HepG2 (cell line): Measurements from ENCODE around the gene FMC1. TPM values are rescaled to one million over a fixed set of nuclear protein-coding genes. Genes with fewer than 3 reads are reported as not detected.

Experiments
- AGO2 ChIP-seq: fragments of 200-400 bp; formaldehyde crosslinking; optimal IDR thresholded peaks from 2 replicates; pipeline ENCODE3; 2017; ENCODE audit warnings: mild to moderate bottlenecking, low read depth, low read length, moderate library complexity
- ATRX ChIP-seq: sonication (generic); formaldehyde crosslinking; IDR thresholded peaks from 2 replicates; pipeline ENCODE4 v1.4.0; 2020; ENCODE audit warnings: missing genetic modification reagents, borderline replicate concordance
- CENPX ChIP-seq: sonication (generic); formaldehyde crosslinking; IDR thresholded peaks from 2 replicates; pipeline ENCODE4 v1.9.0; 2021; ENCODE audit warnings: mild to moderate bottlenecking, missing genetic modification reagents, moderate library complexity
- DMAP1 ChIP-seq: IDR thresholded peaks from 2 replicates; pipeline ENCODE4 v1.6.1; 2016
- ELF3 ChIP-seq: IDR thresholded peaks from 2 replicates; pipeline ENCODE4 v1.6.1; 2016; ENCODE audit warnings: missing genetic modification reagents, missing compliant biosample characterization
- EP300 ChIP-seq, 3 experiments: sonication (generic) in 1 of 3; formaldehyde crosslinking in 1 of 3; IDR thresholded peaks; 2 replicates each; pipeline versions ENCODE4 v1.5.1 to v1.6.1; 2011 to 2020; ENCODE audit warnings: low read depth in 2 of 3, low read length in 2 of 3, borderline replicate concordance in 1 of 3, improper control_type of control experiment in 1 of 3, mild to moderate bottlenecking in 1 of 3, missing genetic modification reagents in 1 of 3, moderate library complexity in 1 of 3
- ETV5 ChIP-seq: IDR thresholded peaks from 2 replicates; pipeline ENCODE4 v1.6.1; 2018; ENCODE audit warnings: missing biosample characterization, missing genetic modification reagents, inconsistent platforms, borderline replicate concordance
- SAFB2 ChIP-seq: sonication (generic); formaldehyde crosslinking; IDR thresholded peaks from 2 replicates; pipeline ENCODE4 v1.5.1; 2020; ENCODE audit warnings: missing genetic modification reagents, low read depth, mild to moderate bottlenecking, borderline replicate concordance
- SOX5 ChIP-seq: IDR thresholded peaks from 2 replicates; pipeline ENCODE4 v1.6.1; 2016; ENCODE audit warnings: borderline replicate concordance
- TAF1 ChIP-seq: sonication (generic); formaldehyde crosslinking; IDR thresholded peaks from 2 replicates; pipeline ENCODE4 v1.4.0; 2020; ENCODE audit warnings: missing genetic modification reagents
- ZFY ChIP-seq: sonication (generic); formaldehyde crosslinking; IDR thresholded peaks from 2 replicates; pipeline ENCODE4 v1.4.0; 2020; ENCODE audit warnings: missing genetic modification reagents
- ZNF253 ChIP-seq: sonication (generic); formaldehyde crosslinking; IDR thresholded peaks from 2 replicates; pipeline ENCODE4 v1.8.0; 2022; ENCODE audit warnings: mild to moderate bottlenecking, missing genetic modification reagents, borderline replicate concordance
- ZNF430 ChIP-seq: sonication (generic); formaldehyde crosslinking; IDR thresholded peaks from 2 replicates; pipeline ENCODE4 v1.9.0; 2021; ENCODE audit warnings: mild to moderate bottlenecking, missing genetic modification reagents
- ZNF747 ChIP-seq: sonication (generic); formaldehyde crosslinking; IDR thresholded peaks from 2 replicates; pipeline ENCODE4 v1.8.1; 2023; ENCODE audit warnings: missing genetic modification reagents, mild to moderate bottlenecking, borderline replicate concordance
- ZNF839 ChIP-seq: sonication (generic); formaldehyde crosslinking; IDR thresholded peaks from 2 replicates; pipeline ENCODE4 v1.4.0; 2020; ENCODE audit warnings: missing genetic modification reagents, mild to moderate bottlenecking, borderline replicate concordance
- ZNF841 ChIP-seq: sonication (generic); formaldehyde crosslinking; IDR thresholded peaks from 2 replicates; pipeline ENCODE4 v1.8.1; 2023; ENCODE audit warnings: missing genetic modification reagents, borderline replicate concordance
- polyA plus RNA-seq, 8 experiments: library from polyadenylated mRNA; depleted of rRNA in 3 of 8; stranded (reverse) in 7 of 8; unstranded in 1 of 8; fragments of >200 nt; fragmentation: Illumina TruSeq in 4 of 8; extraction: Trizol in 4 of 8; gene quantifications; 2 replicates each; pipeline versions ENCODE4 v1.2.1 to v1.2.3, GENCODE V29; 2011 to 2016; ENCODE audit warnings: low read depth in 4 of 8, missing spikeins in 1 of 8, mixed read lengths in 1 of 8; ENCODE audit not compliant: insufficient read depth in 1 of 8
- total RNA-seq, 5 experiments: library from RNA; depleted of rRNA; stranded (reverse); fragments of >200 nt; fragmentation: Illumina TruSeq; extraction: Trizol; gene quantifications; 2 replicates each; pipeline ENCODE4 v1.2.3, GENCODE V29; 2016; ENCODE audit warnings: low read depth in 1 of 5
- TF ChIP-seq, protein P1 (sequence below): sonication (generic); formaldehyde crosslinking; IDR thresholded peaks from 2 replicates; pipeline ENCODE4 v1.4.0; 2020; ENCODE audit warnings: missing genetic modification reagents; ENCODE audit errors: not compliant biosample characterization
- TF ChIP-seq, protein P2 (sequence below): sonication (generic); formaldehyde crosslinking; IDR thresholded peaks from 2 replicates; pipeline ENCODE4 v1.8.1; 2023; ENCODE audit warnings: mild to moderate bottlenecking, missing genetic modification reagents, borderline replicate concordance
- TF ChIP-seq, protein P3 (sequence below): sonication (generic); formaldehyde crosslinking; IDR thresholded peaks from 2 replicates; pipeline ENCODE4 v1.4.0; 2020; ENCODE audit warnings: missing genetic modification reagents, borderline replicate concordance
- TF ChIP-seq, protein P4 (sequence below): IDR thresholded peaks from 2 replicates; pipeline ENCODE4 v1.6.1; 2016; ENCODE audit warnings: missing compliant biosample characterization, missing genetic modification reagents, borderline replicate concordance

Gene FMC1
- total and polyA plus RNA-seq, 2 of the 13 experiments (the other 11 are each of a cell fraction or from before 2014, with no cell fraction given): 39.2 to 50.7 TPM

DNA sequence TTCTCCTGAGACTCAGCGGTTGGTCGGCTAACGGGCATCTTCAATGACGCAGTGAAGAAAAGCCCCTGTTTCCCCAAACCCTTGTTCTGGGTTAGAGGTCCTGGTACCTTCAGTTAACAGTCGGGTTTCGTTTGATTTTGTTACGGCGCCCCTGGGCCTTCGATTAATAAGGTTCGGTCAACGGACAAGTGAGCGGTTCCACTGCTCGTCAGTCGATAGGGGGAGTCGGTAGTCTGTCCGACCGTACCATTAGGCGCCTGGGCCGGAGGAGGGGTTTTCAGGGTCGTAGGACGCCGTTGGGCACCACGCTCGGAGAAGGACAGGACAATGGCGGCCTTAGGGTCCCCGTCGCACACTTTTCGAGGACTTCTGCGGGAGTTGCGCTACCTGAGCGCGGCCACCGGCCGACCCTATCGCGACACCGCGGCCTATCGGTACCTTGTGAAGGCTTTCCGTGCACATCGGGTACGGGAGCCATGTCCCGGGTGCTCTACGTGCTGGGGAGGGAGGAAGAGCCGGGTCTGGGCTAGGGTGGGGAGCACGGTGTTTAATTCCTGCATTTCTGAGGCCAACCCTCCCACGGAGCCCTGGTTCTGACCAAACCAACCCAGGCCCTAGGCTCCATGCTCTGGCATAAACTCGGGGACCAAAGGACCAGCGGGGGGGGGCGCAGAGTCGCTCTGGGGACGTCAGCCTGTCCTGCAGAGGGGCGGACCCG, at the start of gene FMC1 (continued):
- TF ChIP-seq, protein P1, sequence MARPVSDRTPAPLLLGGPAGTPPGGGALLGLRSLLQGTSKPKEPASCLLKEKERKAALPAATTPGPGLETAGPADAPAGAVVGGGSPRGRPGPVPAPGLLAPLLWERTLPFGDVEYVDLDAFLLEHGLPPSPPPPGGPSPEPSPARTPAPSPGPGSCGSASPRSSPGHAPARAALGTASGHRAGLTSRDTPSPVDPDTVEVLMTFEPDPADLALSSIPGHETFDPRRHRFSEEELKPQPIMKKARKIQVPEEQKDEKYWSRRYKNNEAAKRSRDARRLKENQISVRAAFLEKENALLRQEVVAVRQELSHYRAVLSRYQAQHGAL: no peak
- peak; percentile 84 for TF ChIP-seq ZNF430 (CRISPR knock-in tag)
- TF ChIP-seq, protein P2, sequence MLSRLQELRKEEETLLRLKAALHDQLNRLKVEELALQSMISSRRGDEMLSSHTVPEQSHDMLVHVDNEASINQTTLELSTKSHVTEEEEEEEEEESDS (CRISPR knock-in tag): 0 out of 2 replicates have a peak, but pooled peaks have one; percentile 1
- peak; percentile 90 for TF ChIP-seq TAF1
- TF ChIP-seq AGO2: peak; percentile 93
- TF ChIP-seq, protein P3, sequence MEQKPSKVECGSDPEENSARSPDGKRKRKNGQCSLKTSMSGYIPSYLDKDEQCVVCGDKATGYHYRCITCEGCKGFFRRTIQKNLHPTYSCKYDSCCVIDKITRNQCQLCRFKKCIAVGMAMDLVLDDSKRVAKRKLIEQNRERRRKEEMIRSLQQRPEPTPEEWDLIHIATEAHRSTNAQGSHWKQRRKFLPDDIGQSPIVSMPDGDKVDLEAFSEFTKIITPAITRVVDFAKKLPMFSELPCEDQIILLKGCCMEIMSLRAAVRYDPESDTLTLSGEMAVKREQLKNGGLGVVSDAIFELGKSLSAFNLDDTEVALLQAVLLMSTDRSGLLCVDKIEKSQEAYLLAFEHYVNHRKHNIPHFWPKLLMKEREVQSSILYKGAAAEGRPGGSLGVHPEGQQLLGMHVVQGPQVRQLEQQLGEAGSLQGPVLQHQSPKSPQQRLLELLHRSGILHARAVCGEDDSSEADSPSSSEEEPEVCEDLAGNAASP (CRISPR knock-in tag): no peak
- TF ChIP-seq, protein P4, sequence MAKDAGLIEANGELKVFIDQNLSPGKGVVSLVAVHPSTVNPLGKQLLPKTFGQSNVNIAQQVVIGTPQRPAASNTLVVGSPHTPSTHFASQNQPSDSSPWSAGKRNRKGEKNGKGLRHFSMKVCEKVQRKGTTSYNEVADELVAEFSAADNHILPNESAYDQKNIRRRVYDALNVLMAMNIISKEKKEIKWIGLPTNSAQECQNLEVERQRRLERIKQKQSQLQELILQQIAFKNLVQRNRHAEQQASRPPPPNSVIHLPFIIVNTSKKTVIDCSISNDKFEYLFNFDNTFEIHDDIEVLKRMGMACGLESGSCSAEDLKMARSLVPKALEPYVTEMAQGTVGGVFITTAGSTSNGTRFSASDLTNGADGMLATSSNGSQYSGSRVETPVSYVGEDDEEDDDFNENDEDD (CRISPR knock-in tag): no peak
- peak; percentile 82 for TF ChIP-seq ZFY (CRISPR knock-in tag)
- TF ChIP-seq ELF3 (CRISPR knock-in tag): 0 out of 2 replicates have a peak, but pooled peaks have one; percentile 3
- no peak for TF ChIP-seq ZNF253 (CRISPR knock-in tag)
- TF ChIP-seq DMAP1 (CRISPR knock-in tag): peak; percentile 63; the same call in 1 of the 2 replicates
- TF ChIP-seq CENPX (CRISPR knock-in tag): no peak
- TF ChIP-seq ZNF747 (CRISPR knock-in tag): 0 out of 2 replicates have a peak, but pooled peaks have one; percentile 57
- TF ChIP-seq ETV5 (CRISPR knock-in tag): no peak; the same call in 1 of the 2 replicates
- TF ChIP-seq EP300 (IDR thresholded peaks at IDR 0.05; ENCODE audit: low read depth in 2 of 2, low read length in 2 of 2): peak in 1 of 2 experiments; percentile 3; a peak in 1 of 4 replicates
- TF ChIP-seq EP300 (CRISPR knock-in tag; IDR thresholded peaks at IDR 0.05; ENCODE audit: borderline replicate concordance): no peak
- peak; percentile 80; the same call in 1 of the 2 replicates for TF ChIP-seq SAFB2 (CRISPR knock-in tag)
- no peak for TF ChIP-seq ATRX (CRISPR knock-in tag)
- TF ChIP-seq ZNF839 (CRISPR knock-in tag): 0 out of 2 replicates have a peak, but pooled peaks have one; percentile 73
- TF ChIP-seq SOX5 (CRISPR knock-in tag): 0 out of 2 replicates have a peak, but pooled peaks have one; percentile 21
- TF ChIP-seq ZNF841 (CRISPR knock-in tag): no peak
